ENCODE measurements around the gene BTBD6. TPM values are rescaled to one million over a fixed set of nuclear protein-coding genes. Genes with fewer than 3 reads are reported as not detected.

BTBD6 gene
- total and polyA plus RNA-seq, 9 of the 15 experiments (the other 6 are each of a cell fraction or from before 2014, with no cell fraction given): not detected

- TF ChIP-seq KDM5B (IDR thresholded peaks at IDR 0.05; ENCODE audit: insufficient replicate concordance, low read depth, low read length) (no peak), ZBTB40 (IDR thresholded peaks at IDR 0.05) (no peak), ZBTB40 (CRISPR knock-in tag; IDR thresholded peaks at IDR 0.05) (no peak), ZNF316 (IDR thresholded peaks at IDR 0.05) (no peak), FOXA1 (IDR thresholded peaks at IDR 0.05; ENCODE audit: borderline replicate concordance) (no peak)
Measured at GRCh38 chr14:105282098-105282725, 33.9 kb downstream of the BTBD6 start (continued).
